ENCODE measurements around the gene ANO2.

The ANO2 gene

GRCh38 chr12:5622280-5622679 lies 322.8 kb downstream of the ANO2 start:
- H3K27ac ChIP-seq (ENCODE audit: low read depth, low read length): no peak overlapping the region
- H3K4me3 ChIP-seq (ENCODE audit: low read depth, low read length): no peak overlapping the region

GRCh38 chr12:5621329-5621728 lies 323.7 kb downstream of the ANO2 start:
- Histone ChIP-seq H3K9ac (ENCODE audit: low read length) (no peak overlapping the region), H3K27ac (ENCODE audit: low read depth, low read length) (no peak overlapping the region), H3K36me3 (ENCODE audit: control insufficient read depth, insufficient read depth, low read length) (no peaks in the 10 kb centered on the region), H3K4me1 (ENCODE audit: control insufficient read depth, insufficient read depth, low read length) (no peaks in the 10 kb centered on the region; the same call in none of the 2 replicates), H3K9me3 (ENCODE audit: control insufficient read depth, insufficient read depth, low read depth, low read length) (0 out of 2 replicates have a peak, but pooled peaks cover 8% of the 10 kb centered on the region), H3K27me3 (ENCODE audit: control insufficient read depth, insufficient read depth, low read length) (no peaks in the 10 kb centered on the region), H3K4me3 (ENCODE audit: low read depth, low read length) (no peak overlapping the region)

More at GRCh38 chr12:5622280-5622679, 322.8 kb downstream of the ANO2 start:
- H3K9ac ChIP-seq (ENCODE audit: low read length): no peak overlapping the region
- 0 out of 2 replicates have a peak, but pooled peaks cover 3% of the 10 kb centered on the region for H3K9me3 ChIP-seq (ENCODE audit: control insufficient read depth, insufficient read depth, low read depth, low read length)
- no peaks in the 10 kb centered on the region for H3K36me3 ChIP-seq (ENCODE audit: control insufficient read depth, insufficient read depth, low read length)
- no peaks in the 10 kb centered on the region for H3K27me3 ChIP-seq (ENCODE audit: control insufficient read depth, insufficient read depth, low read length)
- H3K4me1 ChIP-seq (ENCODE audit: control insufficient read depth, insufficient read depth, low read length): no peaks in the 10 kb centered on the region; the same call in none of the 2 replicates

- Histone ChIP-seq H3K27me3 (ENCODE audit: control insufficient read depth, insufficient read depth, low read length) (no peaks in the 10 kb centered on the region), H3K4me3 (ENCODE audit: low read depth, low read length) (no peak overlapping the region)
Observed at GRCh38 chr12:5620896-5621295, 324.2 kb downstream of the ANO2 start.

GRCh38 chr12:5619628-5620027 lies 325.4 kb downstream of the ANO2 start:
- Histone ChIP-seq H3K9ac (ENCODE audit: low read length) (no peak overlapping the region), H3K9me3 (ENCODE audit: control insufficient read depth, insufficient read depth, low read depth, low read length) (0 out of 2 replicates have a peak, but pooled peaks cover 8% of the 10 kb centered on the region), H3K4me1 (ENCODE audit: control insufficient read depth, insufficient read depth, low read length) (no peaks in the 10 kb centered on the region; the same call in none of the 2 replicates), H3K36me3 (ENCODE audit: control insufficient read depth, insufficient read depth, low read length) (no peaks in the 10 kb centered on the region), H3K4me3 (ENCODE audit: low read depth, low read length) (no peak overlapping the region), H3K27me3 (ENCODE audit: control insufficient read depth, insufficient read depth, low read length) (no peaks in the 10 kb centered on the region), H3K27ac (ENCODE audit: low read depth, low read length) (no peak overlapping the region)

More at GRCh38 chr12:5620896-5621295, 324.2 kb downstream of the ANO2 start:
- no peak overlapping the region for H3K9ac ChIP-seq (ENCODE audit: low read length)
- H3K4me1 ChIP-seq (ENCODE audit: control insufficient read depth, insufficient read depth, low read length): no peaks in the 10 kb centered on the region; the same call in none of the 2 replicates
- no peak overlapping the region for H3K27ac ChIP-seq (ENCODE audit: low read depth, low read length)
- H3K9me3 ChIP-seq (ENCODE audit: control insufficient read depth, insufficient read depth, low read depth, low read length): 0 out of 2 replicates have a peak, but pooled peaks cover 8% of the 10 kb centered on the region
- no peaks in the 10 kb centered on the region for H3K36me3 ChIP-seq (ENCODE audit: control insufficient read depth, insufficient read depth, low read length)

- 0 out of 2 replicates have a peak, but pooled peaks cover 8% of the 10 kb centered on the region for H3K9me3 ChIP-seq (ENCODE audit: control insufficient read depth, insufficient read depth, low read depth, low read length)
- H3K4me3 ChIP-seq (ENCODE audit: low read depth, low read length): no peak overlapping the region
- no peak overlapping the region for H3K9ac ChIP-seq (ENCODE audit: low read length)
- no peak overlapping the region for H3K27ac ChIP-seq (ENCODE audit: low read depth, low read length)
- H3K27me3 ChIP-seq (ENCODE audit: control insufficient read depth, insufficient read depth, low read length): no peaks in the 10 kb centered on the region
- H3K36me3 ChIP-seq (ENCODE audit: control insufficient read depth, insufficient read depth, low read length): no peaks in the 10 kb centered on the region
- H3K4me1 ChIP-seq (ENCODE audit: control insufficient read depth, insufficient read depth, low read length): peaks cover 4% of the 10 kb centered on the region
Observed at GRCh38 chr12:5616854-5617253, 328.2 kb downstream of the ANO2 start.

- H3K4me3 ChIP-seq (ENCODE audit: low read depth, low read length): no peak overlapping the region
- peaks cover 4% of the 10 kb centered on the region; the same call in 1 of the 2 replicates for H3K4me1 ChIP-seq (ENCODE audit: control insufficient read depth, insufficient read depth, low read length)
Observed at GRCh38 chr12:5615760-5616159, 329.3 kb downstream of the ANO2 start.

GRCh38 chr12:5614256-5614655 lies 330.8 kb downstream of the ANO2 start:
- H3K9me3 ChIP-seq (ENCODE audit: control insufficient read depth, insufficient read depth, low read depth, low read length): 0 out of 2 replicates have a peak, but pooled peaks cover 8% of the 10 kb centered on the region
- H3K36me3 ChIP-seq (ENCODE audit: control insufficient read depth, insufficient read depth, low read length): no peaks in the 10 kb centered on the region
- H3K27ac ChIP-seq (ENCODE audit: low read depth, low read length): no peak overlapping the region
- H3K4me1 ChIP-seq (ENCODE audit: control insufficient read depth, insufficient read depth, low read length): peaks cover 4% of the 10 kb centered on the region; the same call in 1 of the 2 replicates
- H3K27me3 ChIP-seq (ENCODE audit: control insufficient read depth, insufficient read depth, low read length): no peaks in the 10 kb centered on the region
- no peak overlapping the region for H3K4me3 ChIP-seq (ENCODE audit: low read depth, low read length)
- H3K9ac ChIP-seq (ENCODE audit: low read length): no peak overlapping the region

More at GRCh38 chr12:5615760-5616159, 329.3 kb downstream of the ANO2 start:
- Histone ChIP-seq H3K36me3 (ENCODE audit: control insufficient read depth, insufficient read depth, low read length) (no peaks in the 10 kb centered on the region), H3K27ac (ENCODE audit: low read depth, low read length) (no peak overlapping the region), H3K27me3 (ENCODE audit: control insufficient read depth, insufficient read depth, low read length) (no peaks in the 10 kb centered on the region), H3K9ac (ENCODE audit: low read length) (no peak overlapping the region), H3K9me3 (ENCODE audit: control insufficient read depth, insufficient read depth, low read depth, low read length) (0 out of 2 replicates have a peak, but pooled peaks cover 8% of the 10 kb centered on the region)

- Histone ChIP-seq H3K4me1 (ENCODE audit: control insufficient read depth, insufficient read depth, low read length) (peaks cover 4% of the 10 kb centered on the region; the same call in 1 of the 2 replicates), H3K36me3 (ENCODE audit: control insufficient read depth, insufficient read depth, low read length) (no peaks in the 10 kb centered on the region), H3K9me3 (ENCODE audit: control insufficient read depth, insufficient read depth, low read depth, low read length) (0 out of 2 replicates have a peak, but pooled peaks cover 8% of the 10 kb centered on the region), H3K27me3 (ENCODE audit: control insufficient read depth, insufficient read depth, low read length) (no peaks in the 10 kb centered on the region), H3K9ac (ENCODE audit: low read length) (no peak overlapping the region), H3K27ac (ENCODE audit: low read depth, low read length) (no peak overlapping the region), H3K4me3 (ENCODE audit: low read depth, low read length) (no peak overlapping the region)
Observed at GRCh38 chr12:5612556-5613410, 332.3 kb downstream of the ANO2 start.

- H3K36me3 ChIP-seq (ENCODE audit: control insufficient read depth, insufficient read depth, low read length): no peaks in the 10 kb centered on the region
- H3K9ac ChIP-seq (ENCODE audit: low read length): no peak overlapping the region
- H3K27me3 ChIP-seq (ENCODE audit: control insufficient read depth, insufficient read depth, low read length): no peaks in the 10 kb centered on the region
- H3K4me1 ChIP-seq (ENCODE audit: control insufficient read depth, insufficient read depth, low read length): peaks cover 4% of the 10 kb centered on the region; the same call in 1 of the 2 replicates
- no peaks in the 10 kb centered on the region for H3K9me3 ChIP-seq (ENCODE audit: control insufficient read depth, insufficient read depth, low read depth, low read length)
- no peak overlapping the region for H3K27ac ChIP-seq (ENCODE audit: low read depth, low read length)
- no peak overlapping the region for H3K4me3 ChIP-seq (ENCODE audit: low read depth, low read length)
Observed at GRCh38 chr12:5611162-5611561, 333.9 kb downstream of the ANO2 start.

- Histone ChIP-seq H3K9ac (ENCODE audit: low read length) (no peak overlapping the region), H3K4me1 (ENCODE audit: control insufficient read depth, insufficient read depth, low read length) (no peaks in the 10 kb centered on the region), H3K9me3 (ENCODE audit: control insufficient read depth, insufficient read depth, low read depth, low read length) (no peaks in the 10 kb centered on the region), H3K36me3 (ENCODE audit: control insufficient read depth, insufficient read depth, low read length) (no peaks in the 10 kb centered on the region), H3K4me3 (ENCODE audit: low read depth, low read length) (no peak overlapping the region), H3K27me3 (ENCODE audit: control insufficient read depth, insufficient read depth, low read length) (no peaks in the 10 kb centered on the region), H3K27ac (ENCODE audit: low read depth, low read length) (no peak overlapping the region)
Observed at GRCh38 chr12:5599378-5599777, 345.7 kb downstream of the ANO2 start.

- Histone ChIP-seq H3K27me3 (ENCODE audit: control insufficient read depth, insufficient read depth, low read length) (no peaks in the 10 kb centered on the region), H3K9ac (ENCODE audit: low read length) (no peak overlapping the region), H3K9me3 (ENCODE audit: control insufficient read depth, insufficient read depth, low read depth, low read length) (no peaks in the 10 kb centered on the region), H3K36me3 (ENCODE audit: control insufficient read depth, insufficient read depth, low read length) (no peaks in the 10 kb centered on the region), H3K4me1 (ENCODE audit: control insufficient read depth, insufficient read depth, low read length) (peaks cover 4% of the 10 kb centered on the region), H3K4me3 (ENCODE audit: low read depth, low read length) (no peak overlapping the region), H3K27ac (ENCODE audit: low read depth, low read length) (no peak overlapping the region)
Observed at GRCh38 chr12:5593998-5594397, 351.1 kb downstream of the ANO2 start.

Data from HUES6 (cell line).